Measurements from ENCODE around the gene RNF212B. TPM values are rescaled to one million over a fixed set of nuclear protein-coding genes. Genes with fewer than 3 reads are reported as not detected.

The RNF212B gene
- total and polyA plus RNA-seq, 2 donors (not counting 3 experiments of a cell fraction or from before 2014, with no cell fraction given) = not detected

DNA sequence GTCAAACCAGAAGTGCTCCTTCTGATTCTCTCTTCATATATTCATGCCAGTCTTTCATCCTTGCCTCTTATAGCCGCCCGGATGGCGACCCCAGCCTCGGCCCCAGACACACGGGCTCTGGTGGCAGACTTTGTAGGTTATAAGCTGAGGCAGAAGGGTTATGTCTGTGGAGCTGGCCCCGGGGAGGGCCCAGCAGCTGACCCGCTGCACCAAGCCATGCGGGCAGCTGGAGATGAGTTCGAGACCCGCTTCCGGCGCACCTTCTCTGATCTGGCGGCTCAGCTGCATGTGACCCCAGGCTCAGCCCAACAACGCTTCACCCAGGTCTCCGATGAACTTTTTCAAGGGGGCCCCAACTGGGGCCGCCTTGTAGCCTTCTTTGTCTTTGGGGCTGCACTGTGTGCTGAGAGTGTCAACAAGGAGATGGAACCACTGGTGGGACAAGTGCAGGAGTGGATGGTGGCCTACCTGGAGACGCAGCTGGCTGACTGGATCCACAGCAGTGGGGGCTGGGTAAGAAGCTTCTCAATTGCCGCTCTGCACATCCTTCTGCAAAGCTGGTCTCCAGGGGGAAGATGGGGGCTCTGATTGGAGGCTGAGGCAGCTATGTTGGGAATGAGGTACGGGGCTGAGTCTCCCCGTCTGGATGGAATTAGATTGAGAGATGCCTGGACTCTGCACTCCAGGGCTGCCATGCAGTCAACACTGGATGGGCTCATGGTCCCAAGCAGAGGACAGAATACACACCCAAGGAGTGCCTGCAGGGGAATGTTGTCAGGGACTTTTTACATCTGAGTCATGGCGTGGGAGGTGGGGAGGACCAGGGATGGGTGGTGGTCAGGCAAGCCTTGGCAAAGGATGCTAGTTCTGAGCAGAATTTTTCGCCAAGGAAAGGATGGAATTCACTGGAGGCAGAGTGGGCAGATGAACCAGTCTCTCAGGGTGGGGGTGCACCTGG is 70.2 kb downstream of the RNF212B start:
- H2AFZ ChIP-seq (ENCODE audit: low read depth, low read length) = no peak overlapping the region
- H3K36me3 ChIP-seq (ENCODE audit: control insufficient read depth in 2 of 2, extremely low read depth in 1 of 2, insufficient read depth in 2 of 2, low read length in 2 of 2) = peaks cover 0 to 12% of the 10 kb centered on the region in 2 experiments
- peak overlapping the region; percentile 85 for H3K9ac ChIP-seq (replicated peaks; ENCODE audit: extremely low read depth, insufficient read depth, low read length)
- TF ChIP-seq EZH2 (IDR thresholded peaks at IDR 0.05; ENCODE audit: borderline replicate concordance, low read depth, low read length, severe bottlenecking) (no peak), POLR2A (IDR thresholded peaks at IDR 0.05; ENCODE audit: low read depth, low read length) (no peak), CTCF (IDR thresholded peaks at IDR 0.05; ENCODE audit: extremely low read depth in 1 of 2, insufficient read depth in 1 of 2, low read depth in 1 of 2, low read length in 2 of 2) (no peak)
- intact Hi-C loops (cut with micrococcal nuclease) = no loop called here
- ChIA-PET POLR2A (interaction anchor here (1.0 to 1.2 kb wide), 2 partner anchors 13 to 16 kb away, joined by 3 to 6 read pairs; partner anchors contain the start of gene PABPN1), CTCF (interaction anchor here (1.0 to 3.2 kb wide), 2 partner anchors 14 to 19 kb away, joined by 3 to 17 read pairs; partner anchors contain the start of gene PABPN1)
- H3K9me1 ChIP-seq (replicated peaks; ENCODE audit: control insufficient read depth, extremely low read depth, insufficient read depth, low read length) = no peaks in the 10 kb centered on the region
- BruUV-seq (replicated peaks) = no TSS peak
- no peak for FAIRE-seq
- peak overlapping the region; percentile 78 for H3K27ac ChIP-seq (ENCODE audit: insufficient read depth, low read depth, low read length)
- H3K9me3 ChIP-seq (replicated peaks; ENCODE audit: control insufficient read depth, insufficient read depth, low read length) = no peaks in the 10 kb centered on the region
- H3K27me3 ChIP-seq (ENCODE audit: control insufficient read depth in 2 of 2, insufficient read depth in 2 of 2, low read length in 2 of 2) = no peaks in the 10 kb centered on the region
- no peaks in the 10 kb centered on the region for H4K20me1 ChIP-seq (replicated peaks; ENCODE audit: control insufficient read depth, extremely low read depth, insufficient read depth, low read length)
- H3K4me1 ChIP-seq (ENCODE audit: control insufficient read depth, extremely low read depth, insufficient read depth, low read length) = peaks cover 25% of the 10 kb centered on the region
- dilution Hi-C loops (cut with MboI; ENCODE audit: extremely low pct_ligation_motif_present, low sequenced_read_pairs) = no loop called here
- no peak for DNase-seq (ENCODE audit: low read depth, low spot score)
- peak overlapping the region; percentile 88 for H3K4me2 ChIP-seq (ENCODE audit: insufficient read depth, low read length)
- peaks cover 48% of the 10 kb centered on the region for H3K79me2 ChIP-seq (ENCODE audit: control insufficient read depth, insufficient read depth, low read length)
- peak overlapping the region in 2 of 3 experiments; percentile 89 to 92 for H3K4me3 ChIP-seq (replicated peaks in 1 of 3; ENCODE audit: insufficient read depth in 1 of 3, low read depth in 1 of 3, low read length in 3 of 3)

Measured in endothelial cell of umbilical vein (primary cell).